ENCODE measurements around the gene SMAD2. TPM values are rescaled to one million over a fixed set of nuclear protein-coding genes. Genes with fewer than 3 reads are reported as not detected.

The SMAD2 gene
- total RNA-seq, 4 donors from 2014 or later = 64.2 to 90.7 (median 77.0) TPM

GRCh38 chr18:47946889-47947288, 16.4 kb upstream of the SMAD2 start:
- TF ChIP-seq CTCF (IDR thresholded peaks at IDR 0.05; ENCODE audit: low read depth) = no peak

- no peak for TF ChIP-seq CTCF (IDR thresholded peaks at IDR 0.05; ENCODE audit: low read depth)
Measured at GRCh38 chr18:47944972-47945852, 14.8 kb upstream of the SMAD2 start.

- no peak for TF ChIP-seq CTCF (IDR thresholded peaks at IDR 0.05; ENCODE audit: low read depth)
Measured at GRCh38 chr18:47936952-47937351, 6.5 kb upstream of the SMAD2 start.

GRCh38 chr18:47935321-47936055, 5.0 kb upstream of the SMAD2 start:
- no peak for TF ChIP-seq CTCF (IDR thresholded peaks at IDR 0.05; ENCODE audit: low read depth)

- TF ChIP-seq CTCF (IDR thresholded peaks at IDR 0.05; ENCODE audit: low read depth) = no peak
Measured at GRCh38 chr18:47932603-47933002, 2.1 kb upstream of the SMAD2 start.

GRCh38 chr18:47932190-47932589, 1.7 kb upstream of the SMAD2 start:
- no peak for TF ChIP-seq CTCF (IDR thresholded peaks at IDR 0.05; ENCODE audit: low read depth)

DNA sequence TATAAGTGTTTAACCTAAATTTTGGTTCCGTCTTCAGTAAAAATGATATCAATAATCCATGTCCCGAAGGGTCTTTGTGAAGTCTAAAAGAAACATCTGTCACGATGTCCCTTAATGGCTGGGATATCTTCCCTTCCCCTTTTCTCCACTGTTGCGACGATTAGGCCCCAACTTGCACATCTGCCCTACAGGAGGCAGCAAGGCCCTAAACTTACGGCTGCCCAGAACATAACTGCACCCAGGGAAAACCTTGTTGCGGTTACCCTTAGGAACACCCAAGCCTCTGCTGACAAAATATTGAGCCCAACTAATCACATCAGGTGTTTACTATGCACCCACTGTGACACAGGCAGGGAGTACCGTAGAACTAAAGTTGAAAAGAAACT, 1.3 kb upstream of the SMAD2 start:
- TF ChIP-seq CTCF (IDR thresholded peaks at IDR 0.05; ENCODE audit: low read depth) = no peak
